ENCODE measurements around the gene ATP8A2.
"Not testable (repeated sequence)": the region's sequence is repeated elsewhere in the genome, so short reads cannot be mapped to it uniquely, and the experiment has no call there.

ATP8A2 gene

DNA sequence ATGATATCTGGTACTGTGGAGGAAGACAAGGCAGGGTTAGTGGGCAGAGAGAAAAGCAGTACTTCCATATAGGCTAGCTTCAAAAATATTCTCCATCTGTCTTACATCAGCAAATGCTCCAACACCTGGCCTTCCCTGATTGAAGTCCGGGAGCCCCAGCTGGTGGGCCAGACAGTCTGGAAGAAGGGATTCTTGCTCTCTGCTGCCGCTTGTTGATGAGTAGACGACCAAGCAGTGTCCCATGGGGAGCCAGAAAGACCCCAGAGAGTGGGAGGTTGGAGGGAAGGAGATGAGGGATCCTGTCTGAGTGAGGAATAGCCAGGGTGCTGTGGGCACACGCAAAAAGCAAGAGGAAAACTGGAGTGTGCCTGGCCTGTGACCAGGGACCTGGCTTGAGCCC lies 95.1 kb downstream of the ATP8A2 start:
- DNase-seq, result no peak

DNA sequence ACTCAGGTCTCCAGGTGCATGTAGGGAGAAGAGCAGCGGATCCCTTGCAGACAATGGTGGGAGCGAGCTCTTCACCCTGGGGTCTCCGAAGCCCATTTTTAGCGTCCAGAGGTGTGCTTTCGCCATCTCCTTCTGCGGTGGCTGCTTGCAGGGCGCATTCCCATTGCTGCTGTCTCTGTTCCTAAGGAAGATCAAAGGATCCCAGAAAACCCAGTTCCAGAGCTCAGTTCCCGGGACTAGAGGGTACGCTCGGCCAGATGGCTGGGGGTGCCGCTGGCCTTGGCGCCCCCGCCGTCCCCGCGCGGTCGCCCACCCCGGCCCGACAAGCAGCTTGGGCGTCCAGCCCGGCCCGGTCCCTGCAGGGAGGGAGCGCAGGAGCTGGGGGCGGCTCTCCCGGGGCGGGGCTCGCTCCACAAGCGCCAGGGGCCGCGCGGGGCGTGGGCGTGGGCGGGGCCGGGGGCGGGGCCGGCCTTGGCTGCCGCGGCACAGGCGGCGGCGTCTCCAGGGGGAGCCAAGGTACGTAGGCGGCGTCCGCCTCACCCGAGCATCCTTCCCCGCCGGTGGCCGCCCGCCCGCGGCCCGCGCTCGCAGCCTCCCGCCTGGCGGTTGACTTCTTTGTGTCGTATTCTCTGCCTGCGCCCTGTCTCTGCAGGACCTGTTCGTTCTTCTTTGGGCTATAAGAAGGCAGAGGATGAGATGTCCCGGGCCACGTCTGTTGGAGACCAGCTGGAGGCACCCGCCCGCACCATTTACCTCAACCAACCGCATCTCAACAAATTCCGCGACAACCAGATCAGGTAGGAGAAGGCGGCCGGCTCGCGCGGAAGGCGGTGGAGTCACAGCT lies 96.8 kb downstream of the ATP8A2 start:
- DNase-seq, result peak; percentile 61

DNA sequence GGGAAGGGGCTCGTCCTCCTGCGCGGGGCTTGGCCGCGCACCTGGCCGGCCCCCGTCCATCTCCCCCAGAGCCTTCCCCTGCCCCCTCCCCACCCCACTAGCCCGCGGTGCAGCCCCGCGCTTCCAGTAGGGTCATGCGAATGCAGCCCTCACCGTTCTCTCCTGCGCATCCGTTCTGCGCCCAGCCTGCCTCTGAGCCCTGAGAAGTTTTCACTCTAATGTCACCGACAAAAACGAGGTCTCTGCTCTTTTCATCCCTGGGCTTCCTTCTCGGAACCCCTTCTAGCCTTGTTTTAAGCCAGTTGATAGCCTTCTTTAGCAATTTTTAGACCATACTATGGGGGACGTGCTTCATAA lies 97.4 kb downstream of the ATP8A2 start:
- no peak for DNase-seq

DNA sequence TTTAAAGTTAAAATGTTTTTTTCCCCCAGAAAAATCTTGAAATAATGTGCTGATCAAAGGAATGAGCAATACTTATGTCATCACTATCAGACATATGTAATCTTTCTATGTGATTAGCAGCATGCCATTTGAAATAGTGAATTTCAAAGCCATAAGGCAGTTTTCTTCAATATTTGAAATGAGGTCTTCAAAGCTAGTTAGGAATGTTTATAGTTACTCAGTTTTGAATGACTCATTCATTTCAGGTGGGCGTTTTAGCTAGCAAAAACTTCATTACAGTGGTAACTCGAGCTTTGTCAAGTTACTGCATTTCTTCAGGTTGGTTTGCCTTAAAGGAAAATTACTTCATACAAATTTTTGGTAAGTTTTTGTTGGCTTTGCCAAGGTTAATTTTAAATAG lies 102.1 kb downstream of the ATP8A2 start:
- DNase-seq, result no peak

DNA sequence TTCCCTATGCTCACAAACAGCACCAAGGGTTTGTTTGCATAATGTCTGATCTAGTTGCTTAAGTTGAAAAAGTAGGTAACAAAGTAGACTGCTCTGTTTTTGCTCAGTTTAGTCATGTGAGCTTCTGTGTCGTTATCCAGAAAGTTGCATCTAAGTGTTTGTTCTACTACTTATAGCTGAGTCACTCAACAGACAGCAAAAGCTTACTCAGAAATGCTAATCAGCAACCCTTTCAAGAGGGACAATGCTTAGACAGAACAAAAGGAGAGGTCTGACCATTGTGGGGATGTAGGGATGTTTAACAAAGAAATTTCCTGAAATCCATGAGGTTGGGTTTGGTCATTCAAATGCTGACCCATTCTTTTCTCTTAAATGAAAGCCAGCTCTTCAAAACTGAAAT lies 106.4 kb downstream of the ATP8A2 start:
- no peak for DNase-seq

DNA sequence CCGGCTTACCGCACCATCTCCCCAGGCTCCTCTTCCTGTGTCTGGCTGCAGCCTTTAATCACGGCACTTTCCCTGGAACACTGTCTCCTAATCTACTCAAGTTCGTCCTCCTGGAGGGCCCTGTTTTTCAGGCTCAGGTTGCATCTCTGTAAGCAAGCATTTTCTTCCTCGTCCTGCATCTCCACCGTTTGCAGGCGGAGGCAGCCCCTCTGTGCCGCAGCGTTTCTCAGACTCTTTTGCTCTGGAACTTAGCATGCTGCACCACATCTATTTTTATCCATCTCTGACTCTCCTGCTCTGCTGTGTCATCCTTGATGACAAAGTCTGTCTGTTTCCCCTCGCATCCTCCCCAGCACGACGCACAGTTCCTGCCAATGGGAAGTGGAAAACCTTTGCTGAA lies 117.5 kb downstream of the ATP8A2 start:
- DNase-seq, result no peak

DNA sequence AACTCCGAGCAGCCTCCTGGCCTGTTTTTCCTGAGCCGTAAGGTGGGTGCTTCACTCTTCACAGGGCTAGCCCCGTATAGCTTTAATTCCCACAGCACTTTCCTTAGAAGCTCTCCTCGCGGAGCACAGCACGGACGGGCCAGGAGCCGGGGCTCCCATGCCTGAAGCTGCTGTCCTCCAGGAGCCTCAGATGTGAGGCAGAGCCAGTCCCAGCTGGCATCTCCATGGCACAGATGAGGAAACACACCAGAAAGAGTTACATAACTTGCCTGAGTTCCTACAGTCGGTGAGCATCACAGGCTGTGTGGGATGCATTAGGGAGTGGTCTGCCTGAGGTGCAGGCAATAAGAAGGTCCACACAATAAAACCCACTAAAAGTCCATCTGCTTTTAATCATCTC lies 118.5 kb downstream of the ATP8A2 start:
- no peak for DNase-seq

DNA sequence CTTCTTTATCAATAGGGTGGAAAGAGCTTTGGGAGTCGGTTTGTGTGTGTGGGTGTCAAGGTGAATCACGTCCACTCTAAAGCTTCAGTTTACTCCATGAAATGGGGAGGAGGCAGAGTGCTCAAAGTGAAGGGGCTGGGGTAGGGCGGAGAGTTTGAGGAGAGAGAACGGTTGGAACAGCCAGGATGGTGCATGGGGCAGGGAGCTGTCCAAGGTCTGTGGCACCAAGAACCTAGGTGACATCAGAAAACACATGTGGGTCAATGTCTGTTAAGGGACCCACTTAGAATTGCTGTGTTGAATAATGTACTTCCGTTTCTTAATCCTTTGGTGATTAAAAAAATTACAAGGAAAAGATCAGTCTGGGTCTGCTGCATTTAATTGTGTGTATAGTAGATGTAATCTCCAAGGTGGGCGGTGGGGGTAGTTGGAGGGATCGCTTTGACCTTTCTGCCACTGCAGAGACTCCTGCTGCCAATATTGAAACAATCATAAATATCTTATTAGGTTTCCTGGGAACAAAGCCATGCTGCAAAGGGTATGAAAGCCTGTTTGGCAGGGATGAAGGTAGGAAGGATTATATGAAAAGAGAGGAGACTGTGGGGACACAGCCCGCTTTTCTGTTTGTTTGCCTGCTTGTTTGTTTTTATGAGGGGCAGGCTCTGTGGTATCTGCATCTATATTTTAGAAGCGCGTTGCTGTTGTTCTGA lies 122.3 kb downstream of the ATP8A2 start:
- DNase-seq, result no peak

DNA sequence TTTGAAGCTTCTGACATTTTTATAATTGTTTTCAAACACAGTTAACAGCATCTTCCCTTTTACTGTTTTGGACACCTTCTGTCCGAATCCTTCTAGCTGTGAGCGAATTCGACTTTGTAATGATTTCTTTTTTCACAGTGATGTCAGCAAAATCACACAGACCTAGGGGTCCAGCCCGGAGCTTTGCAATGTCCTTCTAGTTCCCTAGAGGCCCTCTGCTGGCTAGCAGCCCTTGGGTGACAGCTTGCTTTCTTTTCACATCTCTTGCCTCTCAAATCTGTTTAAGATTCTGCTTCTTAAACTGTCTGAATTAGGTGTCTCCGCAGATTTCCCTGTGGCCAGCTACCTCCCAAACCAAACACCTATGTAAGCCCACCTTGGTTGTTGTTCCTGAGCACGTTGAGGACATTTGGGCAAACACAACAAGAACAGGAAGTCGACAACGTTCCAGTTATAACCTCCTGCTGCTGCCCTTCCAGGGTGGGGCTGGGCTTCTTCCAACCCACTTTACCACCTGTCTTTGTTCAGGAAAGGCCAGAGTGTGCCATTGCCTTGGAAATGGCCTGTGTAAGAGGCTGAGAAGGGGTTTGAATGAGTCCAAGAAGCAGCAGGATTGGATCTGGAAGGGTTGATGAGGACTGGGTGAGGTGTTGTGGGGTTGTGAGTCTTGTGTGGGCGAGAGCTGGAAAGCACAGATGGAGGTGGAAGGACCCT lies 123.1 kb downstream of the ATP8A2 start:
- no peak for DNase-seq

DNA sequence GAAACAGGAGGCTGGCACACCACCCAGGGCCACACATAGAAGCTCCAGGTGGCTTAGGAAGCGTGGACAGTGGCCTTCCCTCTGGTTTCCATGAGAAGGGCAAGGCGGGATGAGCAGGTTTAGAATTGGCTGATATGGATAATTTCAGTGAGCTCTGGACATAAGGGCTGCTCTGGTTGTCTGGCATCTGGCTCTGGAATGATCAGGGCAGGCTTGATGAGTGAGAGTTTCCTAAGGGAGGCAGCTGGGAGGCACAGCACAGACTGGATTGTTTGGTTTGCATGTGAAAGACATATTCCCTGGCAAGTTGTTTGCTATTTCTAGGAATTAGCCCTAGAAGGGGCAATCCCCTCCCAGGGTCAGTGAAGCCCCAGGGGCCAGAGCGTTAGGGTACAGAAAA lies 129.5 kb downstream of the ATP8A2 start:
- DNase-seq, result no peak

DNA sequence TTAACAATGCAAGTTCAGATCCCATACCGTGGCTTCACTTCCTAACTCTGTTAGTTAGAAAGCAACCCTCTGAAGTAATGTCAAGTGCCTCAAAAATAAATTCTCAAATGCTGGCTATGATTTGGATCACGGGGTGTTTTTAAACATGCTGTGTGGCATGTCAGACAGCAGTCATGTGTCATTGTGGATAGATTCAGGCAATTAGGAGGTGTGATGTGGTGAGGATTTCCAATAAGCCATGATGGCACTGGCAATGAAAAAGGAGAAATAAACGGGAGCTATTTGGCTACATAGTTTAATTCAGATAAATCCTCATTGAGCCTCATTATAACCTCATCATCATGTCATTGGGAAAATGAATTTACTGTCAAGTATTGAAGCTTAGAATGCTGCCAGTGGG lies 130.3 kb downstream of the ATP8A2 start:
- no peak for DNase-seq

DNA sequence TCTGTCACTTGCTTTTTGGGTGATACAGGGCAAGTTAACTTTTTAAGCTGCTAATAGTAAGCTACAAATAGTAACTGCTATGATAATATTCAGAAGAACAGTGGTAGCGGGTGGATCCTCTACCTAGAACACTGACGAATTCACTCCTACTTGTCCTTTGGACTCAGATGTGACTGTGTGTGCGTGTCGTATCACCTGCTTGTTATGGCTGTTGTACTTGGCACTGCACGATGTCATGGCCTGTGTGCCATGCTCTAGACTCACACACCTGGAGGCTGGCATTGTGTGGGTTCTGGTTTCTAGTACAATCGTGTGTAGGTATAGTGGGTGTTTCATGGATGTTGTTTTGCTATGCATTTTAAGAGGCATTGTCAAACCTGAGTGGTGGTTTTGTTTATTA lies 130.8 kb downstream of the ATP8A2 start:
- DNase-seq, result no peak

DNA sequence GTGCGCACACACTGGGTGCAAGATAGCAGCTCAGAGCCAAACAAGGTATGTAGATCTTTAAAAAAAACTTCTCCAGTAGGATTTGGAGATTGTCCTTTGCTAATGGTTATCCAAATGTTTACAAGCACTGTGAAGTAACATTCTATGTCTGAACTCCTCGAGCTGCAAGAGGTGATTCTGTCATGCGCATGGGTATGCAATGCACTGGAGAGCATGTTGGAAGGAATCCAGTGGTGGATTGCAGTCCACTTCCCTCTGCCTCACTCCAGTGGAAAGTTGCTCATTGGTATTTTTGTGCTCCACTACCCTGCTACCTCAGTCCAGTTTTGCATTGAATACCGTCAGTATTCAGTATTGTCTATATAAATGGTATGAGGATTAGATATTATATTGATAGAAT lies 132.1 kb downstream of the ATP8A2 start:
- DNase-seq, result no peak

DNA sequence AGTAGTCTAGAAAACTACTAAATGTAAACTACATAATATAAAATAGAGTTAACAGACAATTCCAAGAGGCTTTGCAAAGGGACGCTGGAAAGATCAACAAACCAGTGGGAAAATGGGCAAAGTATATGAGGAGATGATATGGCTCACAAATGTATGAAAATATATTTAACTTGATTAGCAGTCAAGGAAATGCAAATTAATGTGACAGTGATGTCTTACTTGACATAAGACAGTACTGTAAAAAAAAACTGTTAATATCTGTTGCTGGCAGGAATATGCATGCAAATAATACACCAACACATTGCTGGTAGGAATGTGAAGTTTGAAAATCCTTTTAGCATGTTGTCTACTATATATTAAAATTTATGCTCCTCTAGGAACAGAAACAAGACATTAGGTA lies 136.1 kb downstream of the ATP8A2 start:
- no peak for DNase-seq

DNA sequence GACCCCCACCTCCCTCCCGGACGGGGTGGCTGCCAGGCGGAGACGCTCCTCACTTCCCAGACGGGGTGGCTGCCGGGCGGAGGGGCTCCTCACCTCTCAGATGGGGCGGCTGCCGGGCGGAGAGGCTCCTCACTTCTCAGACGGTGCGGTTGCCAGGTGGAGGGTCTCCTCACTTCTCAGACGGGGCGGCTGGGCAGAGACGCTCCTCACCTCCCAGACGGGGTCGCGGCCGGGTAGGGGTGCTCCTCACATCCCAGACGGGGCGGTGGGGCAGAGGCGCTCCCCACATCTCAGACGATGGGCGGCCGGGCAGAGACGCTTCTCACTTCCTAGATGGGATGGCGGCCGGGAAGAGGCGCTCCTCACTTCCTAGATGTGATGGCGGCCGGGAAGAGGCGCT lies 141.3 kb downstream of the ATP8A2 start:
- not testable (repeated sequence) for DNase-seq

DNA sequence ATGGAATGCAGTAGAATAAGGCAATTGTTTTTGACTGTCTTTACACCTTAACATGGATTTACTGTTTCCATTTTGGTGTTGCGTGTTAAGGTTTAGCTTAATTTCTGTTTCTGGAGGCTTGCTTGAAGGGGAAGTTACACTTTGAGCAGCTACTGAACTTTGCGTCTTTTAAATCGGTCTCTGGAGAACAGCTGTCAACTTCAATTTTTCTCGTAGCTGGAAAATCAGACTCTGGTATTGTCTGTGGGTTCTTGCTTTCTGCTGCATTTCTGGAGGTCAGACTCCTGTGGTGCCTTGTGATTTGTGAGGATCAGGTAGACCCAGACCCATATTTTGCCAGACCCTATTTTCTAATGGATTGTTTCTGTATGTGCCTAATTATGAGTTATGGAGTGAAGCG lies 146.7 kb downstream of the ATP8A2 start:
- DNase-seq, result no peak

DNA sequence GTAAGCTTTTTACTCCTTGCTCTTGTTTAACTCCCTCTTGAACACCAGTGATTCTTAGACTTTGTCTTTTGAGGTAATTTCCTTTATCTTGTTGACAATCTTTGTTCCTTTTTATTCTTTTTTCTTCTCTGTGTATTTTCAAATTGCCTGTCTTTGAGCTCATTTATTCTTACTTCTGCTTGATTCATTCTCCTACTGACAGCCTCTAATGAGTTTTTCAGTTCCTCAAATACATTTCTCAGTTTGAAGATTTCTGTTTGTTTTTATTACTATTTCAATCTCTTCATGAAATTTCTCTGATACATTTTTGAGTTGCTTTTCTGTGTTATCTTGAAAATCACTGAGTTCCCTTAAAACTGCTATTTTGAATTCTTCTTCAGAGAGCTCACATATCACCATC lies 154.1 kb downstream of the ATP8A2 start:
- no peak for DNase-seq

DNA sequence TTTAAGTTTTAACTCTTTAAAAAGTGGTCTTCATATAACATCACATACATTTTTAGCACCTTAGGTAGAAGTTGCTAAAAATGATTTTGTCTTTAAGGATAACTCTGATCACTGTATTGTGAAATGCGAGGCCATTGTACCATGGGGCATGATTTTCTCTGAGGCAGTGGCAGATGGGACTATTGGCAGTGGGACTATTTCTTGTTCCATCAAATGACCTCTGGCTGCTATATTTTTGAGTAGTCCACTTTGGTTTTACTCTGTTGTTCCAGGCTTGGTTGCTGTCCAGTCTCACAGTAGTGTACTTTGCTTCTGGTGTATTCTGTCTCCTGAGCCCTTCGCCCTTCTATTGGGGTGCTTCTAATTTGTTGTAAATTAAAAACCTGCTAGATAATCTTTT lies 156.5 kb downstream of the ATP8A2 start:
- DNase-seq, result no peak

DNA sequence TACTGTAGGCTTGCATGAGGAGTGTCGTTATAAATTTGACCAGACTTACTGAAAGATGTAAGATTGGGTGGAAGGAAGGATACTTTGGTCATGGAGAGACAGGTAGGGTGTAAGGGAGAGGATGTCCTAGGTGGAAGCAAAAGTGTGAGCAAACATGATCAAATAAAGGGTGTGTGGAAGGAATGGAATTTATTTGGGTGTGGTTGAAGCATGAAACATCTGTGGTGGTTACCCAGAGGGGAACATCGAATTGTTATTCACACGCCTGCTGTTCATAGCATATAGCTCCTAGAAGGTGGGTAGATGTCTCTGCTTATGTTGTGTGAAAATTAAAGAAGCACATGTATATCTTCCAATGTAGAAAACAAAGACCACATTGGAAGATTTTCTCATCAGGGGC lies 157.7 kb downstream of the ATP8A2 start:
- DNase-seq, result no peak

DNA sequence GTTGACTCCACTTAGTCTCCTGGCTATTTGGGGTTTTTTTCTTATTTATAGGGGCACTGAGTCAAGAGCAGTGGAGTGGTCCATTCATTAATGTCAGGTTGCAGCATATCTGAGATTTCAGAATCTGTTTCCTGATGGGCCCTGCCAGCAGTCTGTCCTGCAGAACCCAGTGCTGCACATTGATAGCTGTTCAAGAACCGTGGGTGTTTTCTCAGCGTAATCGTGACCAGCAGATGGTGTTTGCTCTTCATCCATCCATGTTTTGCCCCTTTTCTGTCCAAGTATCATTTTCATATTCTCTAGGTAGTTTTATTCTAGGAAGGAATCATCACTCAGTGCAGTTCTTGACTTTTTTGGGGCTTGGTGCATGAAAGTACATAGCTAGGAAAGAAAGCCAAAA lies 166.5 kb downstream of the ATP8A2 start:
- no peak for DNase-seq

DNA sequence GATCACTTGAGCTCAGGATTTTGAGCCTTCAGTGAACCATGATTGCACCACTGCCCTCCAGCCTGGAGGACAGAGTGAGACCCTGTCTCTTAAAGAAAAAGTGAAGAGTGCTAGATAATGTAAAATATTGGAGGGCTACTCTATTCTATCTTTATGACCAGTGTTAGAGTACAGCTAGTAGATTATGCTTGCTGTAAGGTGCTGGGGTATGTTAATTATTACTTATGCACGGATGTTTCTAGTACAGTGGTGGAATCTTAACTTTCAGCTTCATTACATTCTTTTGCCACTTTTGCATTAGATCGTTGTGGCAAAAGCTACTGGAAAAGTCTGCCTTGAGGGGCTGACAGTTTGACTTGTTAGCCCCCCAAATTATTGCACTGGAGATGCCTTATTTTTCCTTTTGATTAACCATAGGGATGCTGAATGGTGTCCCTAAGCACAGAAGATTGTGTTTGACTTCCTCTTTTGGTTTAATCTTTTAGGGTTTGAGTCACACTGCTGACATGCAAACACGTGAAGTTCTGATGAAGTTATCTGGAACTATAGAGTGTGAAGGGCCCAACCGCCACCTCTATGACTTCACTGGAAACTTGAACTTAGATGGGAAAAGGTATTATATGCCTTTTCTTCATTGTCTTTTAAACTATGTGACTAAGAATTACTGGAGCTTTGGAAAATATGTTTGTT lies 169.8 kb downstream of the ATP8A2 start:
- no peak for DNase-seq

DNA sequence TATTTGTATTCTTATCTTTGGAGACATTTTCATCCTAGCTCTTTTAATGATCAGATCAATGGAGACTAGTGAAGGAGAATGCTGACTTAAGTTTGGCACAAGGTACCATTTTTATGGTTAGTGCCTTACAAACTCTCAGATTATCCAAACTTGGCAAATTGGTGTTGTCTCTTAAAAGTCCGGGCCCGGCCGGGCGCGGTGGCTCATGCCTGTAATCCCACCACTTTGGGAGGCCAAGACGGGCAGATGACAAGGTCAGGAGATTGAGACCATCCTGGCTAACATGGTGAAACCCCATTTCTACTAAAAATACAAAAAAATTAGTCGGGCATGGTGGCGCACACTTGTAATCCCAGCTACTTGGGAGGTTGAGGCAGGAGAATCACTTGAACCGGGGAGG lies 177.2 kb downstream of the ATP8A2 start:
- not testable (repeated sequence) for DNase-seq

DNA sequence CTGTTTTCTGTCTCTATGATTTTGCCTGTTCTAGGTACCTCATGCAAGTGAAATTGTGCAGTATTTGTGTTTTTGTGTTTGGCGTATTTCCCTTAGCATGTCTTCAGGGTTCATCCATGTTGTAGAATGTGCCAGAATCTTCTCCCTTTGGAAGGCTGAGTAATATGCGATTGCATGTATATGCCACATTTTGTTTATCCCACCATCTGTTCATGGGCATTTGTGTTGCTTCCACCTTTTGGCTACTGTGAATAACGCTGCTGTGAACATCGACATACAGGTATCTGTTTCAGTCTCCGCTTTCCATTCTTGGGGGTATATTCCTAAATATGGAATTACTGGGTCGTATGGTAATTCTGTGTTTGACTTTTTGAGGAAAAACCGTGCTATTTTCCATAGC lies 190.0 kb downstream of the ATP8A2 start:
- DNase-seq, result no peak

Data from left hindlimb (tissue), 1 donor.